Stimulated activated naive B cell treated with anti-CD40 and anti-IgM and Interleukin-4, amounts not matched to agents 10 μg/mL and 1 μg/mL and 100 μg/mL, for 72 hours (primary cell): ENCODE measurements around the gene DNER.
"Not testable (repeated sequence)": the region's sequence is repeated elsewhere in the genome, so short reads cannot be mapped to it uniquely, and the experiment has no call there.

Source experiments
- ATAC-seq, 2 donors: fragments of 150-1000 bp; cut with Tn5 transposase; replicated peaks; 2 replicates each; pipeline ENCODE4 v1.10.0; 2021; ENCODE audit warnings: moderate library complexity in 1 of 2
- DNase-seq: peaks from one replicate; pipeline ENCODE4 v3.0.0; 2021
- H3K27ac Mint-ChIP-seq: one replicate; pipeline ENCODE4 v1.8.0; 2022; ENCODE audit warnings: mild to moderate bottlenecking, mixed read lengths
- H3K27me3 Mint-ChIP-seq, 2 donors: one replicate each; pipeline ENCODE4 v1.8.0; 2022; ENCODE audit warnings: mixed read lengths in 2 of 2
- H3K36me3 Mint-ChIP-seq, 2 donors: one replicate each; pipeline ENCODE4 v1.8.0; 2022; ENCODE audit warnings: mixed read lengths in 2 of 2, mild to moderate bottlenecking in 1 of 2
- H3K4me1 Mint-ChIP-seq, 2 donors: one replicate each; pipeline ENCODE4 v1.8.0; 2022; ENCODE audit warnings: mixed read lengths in 2 of 2, mild to moderate bottlenecking in 1 of 2
- H3K4me3 Mint-ChIP-seq, 2 donors: one replicate each; pipeline ENCODE4 v1.8.0; 2022; ENCODE audit warnings: mild to moderate bottlenecking in 2 of 2, mixed read lengths in 2 of 2, moderate library complexity in 1 of 2
- H3K9me3 Mint-ChIP-seq, 2 donors: one replicate each; pipeline ENCODE4 v1.8.0; 2022; ENCODE audit warnings: mixed read lengths in 2 of 2, mild to moderate bottlenecking in 1 of 2

Gene DNER

GRCh38 chr2:229378386-229378785, 336.0 kb downstream of the DNER start:
- no peak overlapping the region for H3K4me3 Mint-ChIP-seq
- peaks cover 7 to 10% of the 10 kb centered on the region in 2 donors for H3K9me3 Mint-ChIP-seq
- ATAC-seq (no peak), DNase-seq (no peak)
- H3K4me1 Mint-ChIP-seq: no peaks in the 10 kb centered on the region
- H3K27ac Mint-ChIP-seq: no peak overlapping the region
- H3K36me3 Mint-ChIP-seq: no peaks in the 10 kb centered on the region
- H3K27me3 Mint-ChIP-seq: peaks cover 5 to 8% of the 10 kb centered on the region in 2 donors

DNA sequence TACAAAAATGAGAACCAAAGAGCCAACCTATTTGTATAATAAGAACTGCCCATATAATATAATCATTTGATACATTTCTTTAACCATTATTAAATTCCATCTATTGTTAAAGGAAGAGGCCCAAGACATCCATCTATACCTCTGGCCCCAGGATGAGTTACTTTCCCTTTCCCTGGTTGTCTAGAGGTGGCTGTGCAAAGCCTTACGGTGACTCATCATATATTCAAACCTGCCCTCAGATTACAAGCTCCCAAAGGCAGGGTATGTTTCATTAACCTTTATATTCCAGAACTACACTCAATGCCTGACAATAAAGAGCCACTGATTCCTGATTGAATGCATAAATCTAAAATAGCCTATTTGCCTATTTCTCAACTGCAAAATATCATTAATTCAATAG, 337.5 kb downstream of the DNER start:
- peaks cover under 1 to 4% of the 10 kb centered on the region in 2 donors for H3K9me3 Mint-ChIP-seq
- no peaks in the 10 kb centered on the region for H3K4me1 Mint-ChIP-seq
- DNase-seq (no peak), ATAC-seq (no peak)
- no peaks in the 10 kb centered on the region for H3K36me3 Mint-ChIP-seq
- no peak overlapping the region for H3K4me3 Mint-ChIP-seq
- no peak overlapping the region for H3K27ac Mint-ChIP-seq
- H3K27me3 Mint-ChIP-seq: peaks cover 15 to 19% of the 10 kb centered on the region in 2 donors

- Mint-ChIP-seq H3K4me1 (no peaks in the 10 kb centered on the region), H3K9me3 (peaks cover 0 to 4% of the 10 kb centered on the region in 2 donors), H3K4me3 (no peak overlapping the region), H3K36me3 (no peaks in the 10 kb centered on the region), H3K27ac (no peak overlapping the region), H3K27me3 (peaks cover 16 to 19% of the 10 kb centered on the region in 2 donors)
- ATAC-seq: no peak
- DNase-seq: no peak
Observed at GRCh38 chr2:229375251-229375650, 339.1 kb downstream of the DNER start.

DNA sequence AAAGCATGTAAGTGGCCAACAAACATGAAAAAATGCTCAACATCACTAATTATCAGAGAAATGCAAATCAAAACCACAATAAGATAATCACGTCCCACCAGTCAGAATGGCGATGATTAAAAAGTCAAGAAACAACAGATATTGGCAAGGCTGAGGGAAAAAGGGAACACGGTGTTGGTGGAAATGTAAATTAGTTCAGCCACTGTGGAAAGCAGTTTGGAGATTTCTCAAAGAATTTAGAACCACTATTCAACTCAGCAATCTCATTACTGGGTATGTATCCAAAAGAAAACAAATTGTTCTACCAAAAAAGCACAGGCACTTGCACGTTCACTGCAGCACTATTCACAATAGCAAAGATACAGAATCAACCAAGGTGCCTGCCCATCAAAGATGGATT, 341.0 kb downstream of the DNER start:
- not testable (repeated sequence) for DNase-seq, H3K4me1 Mint-ChIP-seq, H3K36me3 Mint-ChIP-seq, ATAC-seq, H3K4me3 Mint-ChIP-seq, H3K27ac Mint-ChIP-seq, H3K9me3 Mint-ChIP-seq
- H3K27me3 Mint-ChIP-seq: peaks cover 12 to 13% of the 10 kb centered on the region in 2 donors

- Mint-ChIP-seq H3K27ac (no peak overlapping the region), H3K4me3 (no peak overlapping the region), H3K4me1 (no peaks in the 10 kb centered on the region), H3K27me3 (peaks cover 12 to 13% of the 10 kb centered on the region in 2 donors), H3K9me3 (no peaks in the 10 kb centered on the region), H3K36me3 (no peaks in the 10 kb centered on the region)
- ATAC-seq (no peak), DNase-seq (no peak)
Observed at GRCh38 chr2:229372207-229372606, 342.1 kb downstream of the DNER start.

DNA sequence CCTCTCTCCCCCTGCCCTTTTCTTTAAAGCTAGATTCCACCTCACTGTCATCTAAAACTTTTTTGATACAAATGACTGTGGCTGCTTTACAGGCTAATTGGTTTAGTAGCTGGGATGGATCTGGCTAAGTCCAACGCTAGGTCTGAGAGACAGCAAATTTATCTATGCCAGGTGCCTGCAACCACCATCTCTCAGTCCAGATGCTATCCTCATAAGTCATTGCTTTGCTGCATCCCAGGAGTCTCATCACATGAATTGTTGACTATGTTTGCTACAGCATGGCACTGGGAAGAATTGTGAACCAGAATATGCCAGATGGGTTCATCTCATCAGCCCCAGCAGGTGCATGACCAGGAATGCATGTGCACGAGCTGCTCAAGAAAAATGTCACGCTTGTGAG, 343.3 kb downstream of the DNER start:
- no peak for DNase-seq
- H3K4me3 Mint-ChIP-seq: no peak overlapping the region
- no peaks in the 10 kb centered on the region for H3K4me1 Mint-ChIP-seq
- no peaks in the 10 kb centered on the region for H3K36me3 Mint-ChIP-seq
- H3K27ac Mint-ChIP-seq: no peak overlapping the region
- H3K27me3 Mint-ChIP-seq: peaks cover 12 to 13% of the 10 kb centered on the region in 2 donors
- H3K9me3 Mint-ChIP-seq: no peaks in the 10 kb centered on the region
- ATAC-seq: no peak

- Mint-ChIP-seq H3K27me3 (peaks cover 12 to 13% of the 10 kb centered on the region in 2 donors), H3K27ac (no peak overlapping the region), H3K4me1 (no peaks in the 10 kb centered on the region), H3K36me3 (no peaks in the 10 kb centered on the region), H3K9me3 (no peaks in the 10 kb centered on the region), H3K4me3 (no peak overlapping the region)
- DNase-seq (no peak), ATAC-seq (no peak)
Observed at GRCh38 chr2:229370509-229370908, 343.8 kb downstream of the DNER start.

DNA sequence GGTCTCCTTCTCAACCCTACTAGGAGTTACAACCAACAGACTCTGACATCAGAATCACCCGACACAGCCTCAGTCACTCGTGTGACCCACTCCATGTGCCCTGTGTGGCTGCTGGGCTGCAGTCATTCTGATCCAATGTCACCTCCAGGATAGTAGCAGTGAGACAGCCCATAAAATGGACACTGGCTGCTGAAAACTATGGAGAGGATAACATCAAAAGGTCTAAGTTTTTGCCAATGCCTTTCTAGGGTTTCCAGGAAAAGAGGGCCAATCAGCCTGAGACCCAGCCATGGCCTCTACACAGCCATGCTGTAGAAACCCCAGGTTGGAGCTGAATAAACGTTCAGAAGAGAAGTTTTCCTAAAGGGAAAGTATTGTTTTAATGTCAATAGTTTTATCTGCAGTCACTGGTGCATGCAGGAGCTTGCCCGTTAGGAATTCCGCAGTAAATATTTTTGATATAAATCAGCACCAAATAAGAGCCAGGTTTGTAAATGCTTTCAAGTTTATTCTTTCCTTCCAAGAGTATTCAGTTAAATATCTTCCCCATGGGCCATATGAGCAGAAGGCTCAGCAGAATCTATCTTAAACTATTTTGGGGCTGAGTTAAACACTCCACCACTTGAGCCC, 351.1 kb downstream of the DNER start:
- peaks cover 0 to 4% of the 10 kb centered on the region in 2 donors for H3K27me3 Mint-ChIP-seq
- H3K4me3 Mint-ChIP-seq: no peak overlapping the region
- H3K4me1 Mint-ChIP-seq: no peaks in the 10 kb centered on the region
- no peaks in the 10 kb centered on the region for H3K9me3 Mint-ChIP-seq
- no peak for ATAC-seq
- H3K27ac Mint-ChIP-seq: no peak overlapping the region
- H3K36me3 Mint-ChIP-seq: no peaks in the 10 kb centered on the region
- no peak for DNase-seq

DNA sequence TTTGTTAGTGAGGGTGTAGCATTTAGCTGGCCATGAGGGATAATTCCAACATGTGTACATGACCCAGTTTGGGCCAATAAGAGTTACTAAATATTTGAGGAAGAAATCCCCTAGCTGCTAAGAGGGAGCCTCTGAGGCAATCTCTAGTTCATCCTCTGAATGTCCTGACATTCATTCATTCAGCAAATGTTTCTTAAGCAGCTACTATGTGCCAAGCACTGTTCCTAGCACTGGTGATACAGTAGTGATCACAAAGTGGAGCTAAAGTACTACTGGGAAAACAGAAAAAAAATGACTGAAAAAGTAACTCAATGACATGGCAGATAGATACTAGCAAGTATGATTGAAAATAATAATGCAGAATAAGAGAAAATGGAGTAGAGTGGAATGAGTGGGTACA, 363.5 kb downstream of the DNER start:
- no peak overlapping the region for H3K27ac Mint-ChIP-seq
- H3K36me3 Mint-ChIP-seq: no peaks in the 10 kb centered on the region
- ATAC-seq (no peak), DNase-seq (no peak)
- no peak overlapping the region for H3K4me3 Mint-ChIP-seq
- peaks cover 9 to 10% of the 10 kb centered on the region in 2 donors for H3K9me3 Mint-ChIP-seq
- peaks cover 12 to 36% of the 10 kb centered on the region in 2 donors for H3K27me3 Mint-ChIP-seq
- no peaks in the 10 kb centered on the region for H3K4me1 Mint-ChIP-seq

GRCh38 chr2:229350117-229350805, 364.1 kb downstream of the DNER start:
- ATAC-seq (no peak), DNase-seq (no peak)
- H3K4me3 Mint-ChIP-seq: no peak overlapping the region
- no peaks in the 10 kb centered on the region for H3K36me3 Mint-ChIP-seq
- H3K9me3 Mint-ChIP-seq: peaks cover 9 to 10% of the 10 kb centered on the region in 2 donors
- no peak overlapping the region for H3K27ac Mint-ChIP-seq
- H3K4me1 Mint-ChIP-seq: no peaks in the 10 kb centered on the region
- H3K27me3 Mint-ChIP-seq: peaks cover 14 to 36% of the 10 kb centered on the region in 2 donors

- Mint-ChIP-seq H3K27ac (no peak overlapping the region), H3K4me3 (no peak overlapping the region), H3K4me1 (no peaks in the 10 kb centered on the region), H3K27me3 (peaks cover 16 to 44% of the 10 kb centered on the region in 2 donors), H3K36me3 (no peaks in the 10 kb centered on the region), H3K9me3 (peaks cover 4 to 9% of the 10 kb centered on the region in 2 donors)
- DNase-seq (no peak), ATAC-seq (no peak)
Observed at GRCh38 chr2:229348128-229348527, 366.2 kb downstream of the DNER start.

DNA sequence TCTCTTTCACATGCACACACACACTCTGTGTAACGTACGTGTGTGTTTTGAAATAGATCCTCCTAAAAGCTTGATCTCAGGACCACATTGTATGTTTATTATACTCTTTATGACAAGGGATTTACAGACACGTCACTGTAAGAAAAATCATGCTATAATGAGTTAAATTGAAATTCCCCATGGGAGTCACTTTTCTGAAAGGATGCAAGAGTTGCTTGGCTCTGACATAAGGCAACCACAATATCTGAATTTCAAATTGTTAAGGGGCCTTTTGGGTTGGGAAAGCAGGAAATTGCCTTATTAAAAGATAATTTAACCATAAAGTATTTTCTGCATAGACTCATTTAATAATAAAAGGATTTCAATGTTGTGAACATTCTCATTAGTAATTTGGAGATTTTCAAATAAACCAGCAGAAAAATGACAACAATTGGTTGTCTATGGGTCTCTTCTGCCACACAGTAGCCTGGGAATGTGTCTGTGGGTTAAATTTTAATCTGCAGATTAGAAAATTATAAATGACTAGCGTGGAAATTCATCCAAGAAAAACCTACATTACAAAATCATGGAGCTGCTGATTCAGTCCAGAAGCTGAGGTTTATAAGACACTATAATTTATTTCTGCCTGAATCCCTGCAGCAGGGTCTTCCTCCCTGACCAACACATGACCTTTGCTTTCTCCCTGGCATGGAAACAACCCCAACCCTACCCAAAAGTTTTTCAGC, 367.4 kb downstream of the DNER start:
- Mint-ChIP-seq H3K27me3 (peaks cover 16 to 47% of the 10 kb centered on the region in 2 donors), H3K36me3 (no peaks in the 10 kb centered on the region), H3K4me3 (no peak overlapping the region), H3K9me3 (peaks cover 4 to 9% of the 10 kb centered on the region in 2 donors), H3K4me1 (no peaks in the 10 kb centered on the region), H3K27ac (no peak overlapping the region)
- ATAC-seq (no peak), DNase-seq (no peak)

DNA sequence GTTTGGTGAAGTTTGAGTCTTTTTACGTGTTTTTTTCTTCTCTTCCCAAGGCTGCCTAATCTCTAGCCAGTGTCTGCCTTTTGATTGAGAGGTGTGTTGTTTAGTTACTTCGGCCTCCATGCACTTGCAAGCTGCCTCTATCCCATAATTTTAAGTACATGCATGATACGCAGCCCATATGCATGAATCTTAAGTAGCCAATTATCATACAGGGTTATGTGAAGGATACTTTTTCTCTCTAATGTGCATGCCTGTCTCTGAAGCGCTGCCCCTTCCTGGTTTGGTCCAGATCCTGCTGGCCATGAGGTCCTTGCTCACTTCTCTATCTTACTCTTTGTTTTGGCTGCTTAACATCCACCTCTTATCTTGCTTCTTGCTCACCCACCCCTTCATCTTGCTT, 369.4 kb downstream of the DNER start:
- Mint-ChIP-seq H3K27ac (no peak overlapping the region), H3K36me3 (no peaks in the 10 kb centered on the region), H3K4me1 (no peaks in the 10 kb centered on the region), H3K27me3 (peaks cover 15 to 41% of the 10 kb centered on the region in 2 donors), H3K4me3 (no peak overlapping the region), H3K9me3 (peaks cover 3 to 4% of the 10 kb centered on the region in 2 donors)
- ATAC-seq (no peak), DNase-seq (no peak)

DNA sequence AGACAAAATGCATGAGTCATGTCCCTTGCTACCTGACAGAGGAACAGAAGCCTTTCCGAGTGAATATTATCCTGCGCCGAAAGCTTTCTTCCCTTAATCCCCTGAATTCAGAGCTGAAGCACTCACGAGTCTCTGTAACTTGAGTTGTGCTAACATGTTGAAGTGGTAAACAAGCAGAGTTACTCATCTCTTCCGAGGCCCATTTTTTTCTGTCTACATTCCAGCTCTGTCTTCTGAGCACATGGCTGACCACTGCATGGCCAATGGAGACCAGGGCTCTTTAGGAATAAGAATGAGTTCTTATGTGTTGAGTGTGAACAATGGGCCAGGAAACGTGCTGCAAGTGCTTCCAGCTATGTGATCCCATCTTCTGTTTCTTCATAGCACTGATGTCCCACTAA, 370.2 kb downstream of the DNER start:
- no peaks in the 10 kb centered on the region for H3K4me1 Mint-ChIP-seq
- H3K27me3 Mint-ChIP-seq: peaks cover 16 to 36% of the 10 kb centered on the region in 2 donors
- no peak overlapping the region for H3K27ac Mint-ChIP-seq
- ATAC-seq: no peak
- no peak overlapping the region for H3K4me3 Mint-ChIP-seq
- H3K36me3 Mint-ChIP-seq: no peaks in the 10 kb centered on the region
- no peak for DNase-seq
- H3K9me3 Mint-ChIP-seq: peaks cover 0 to 3% of the 10 kb centered on the region in 2 donors

DNA sequence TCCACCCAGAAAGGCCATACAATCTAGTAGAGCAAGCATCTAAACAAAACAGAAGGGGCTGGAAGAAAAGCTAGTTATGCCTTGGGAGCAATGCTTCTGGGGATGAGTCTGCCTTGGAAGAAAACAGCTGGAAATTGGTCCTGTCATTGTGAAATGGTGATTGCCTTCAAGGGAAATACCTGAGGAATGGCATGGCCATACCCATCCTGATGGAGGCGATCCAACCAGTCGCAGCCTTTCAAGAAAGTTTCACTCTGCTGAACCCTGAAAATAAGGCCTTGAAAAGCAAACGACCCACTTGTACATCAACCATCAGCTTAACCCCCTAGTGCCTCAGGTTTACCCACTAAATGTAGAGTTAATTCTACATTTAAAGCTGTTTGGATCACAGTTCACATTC, 370.7 kb downstream of the DNER start:
- Mint-ChIP-seq H3K27me3 (peaks cover 16 to 31% of the 10 kb centered on the region in 2 donors), H3K4me1 (no peaks in the 10 kb centered on the region), H3K27ac (no peak overlapping the region), H3K9me3 (peaks cover 0 to 3% of the 10 kb centered on the region in 2 donors), H3K4me3 (no peak overlapping the region), H3K36me3 (no peaks in the 10 kb centered on the region)
- DNase-seq (no peak), ATAC-seq (no peak)
